Left ventricle myocardium inferior (tissue), 1 donor: ENCODE measurements around the gene INF2. TPM values are rescaled to one million over a fixed set of nuclear protein-coding genes. Genes with fewer than 3 reads are reported as not detected.

Source experiments
- DNase-seq: peaks from one replicate; pipeline ENCODE4 v3.0.0-alpha.2; 2020
- H3K27ac ChIP-seq: fragments of 200-600 bp; replicated peaks from 2 replicates; pipeline ENCODE4 v1.8.0; 2021
- H3K27me3 ChIP-seq: fragments of 200-600 bp; 2 replicates; pipeline ENCODE4 v1.8.0; 2021; ENCODE audit warnings: low read depth
- H3K36me3 ChIP-seq: fragments of 200-600 bp; 2 replicates; pipeline ENCODE4 v1.8.0; 2021
- H3K4me1 ChIP-seq: fragments of 200-600 bp; 2 replicates; pipeline ENCODE4 v1.8.0; 2021
- H3K4me3 ChIP-seq: fragments of 200-600 bp; 2 replicates; pipeline ENCODE4 v1.8.0; 2021; ENCODE audit warnings: mild to moderate bottlenecking, moderate library complexity
- H3K9me3 ChIP-seq: fragments of 200-600 bp; replicated peaks from 2 replicates; pipeline ENCODE4 v1.8.0; 2021
- CTCF ChIP-seq: fragments of 200-600 bp; IDR thresholded peaks from 2 replicates; pipeline ENCODE4 v1.8.0; 2021; ENCODE audit warnings: antibody characterized with exemption, mild to moderate bottlenecking, borderline replicate concordance
- intact Hi-C: fragments of 100-400 bp; cut with micrococcal nuclease; formaldehyde crosslinking; loops from one replicate; pipeline ENCODE4 v1.11.0; 2022
- total RNA-seq: library from RNA; stranded (reverse); fragmentation: NEBNext Ultra II Directional; extraction: Animal tissue kit (Norgen Biotek cat#: 25700); gene quantifications from one replicate; pipeline ENCODE4 v1.2.1, GENCODE V29; 2021
- donor health status: DM: no; HTN: yes; CAD: no; lungs with severe emphysema.

INF2 gene
- total RNA-seq, 1 donor from 2014 or later = 28.5 TPM

GRCh38 chr14:104743461-104744380, 54.3 kb downstream of the INF2 start:
- intact Hi-C loops = no loop called here
- peaks cover 6% of the 10 kb centered on the region for H3K4me1 ChIP-seq
- peaks cover 70% of the 10 kb centered on the region for H3K36me3 ChIP-seq
- DNase-seq = no peak
- H3K27ac ChIP-seq = no peak overlapping the region
- H3K9me3 ChIP-seq = no peaks in the 10 kb centered on the region
- H3K4me3 ChIP-seq = no peak overlapping the region
- no peaks in the 10 kb centered on the region for H3K27me3 ChIP-seq
- no peak for TF ChIP-seq CTCF

GRCh38 chr14:104744484-104744883, 55.1 kb downstream of the INF2 start:
- H3K4me1 ChIP-seq = peaks cover 14% of the 10 kb centered on the region
- intact Hi-C loops = no loop called here
- DNase-seq = no peak
- H3K4me3 ChIP-seq = no peak overlapping the region
- no peaks in the 10 kb centered on the region for H3K27me3 ChIP-seq
- H3K36me3 ChIP-seq = peaks cover 64% of the 10 kb centered on the region
- no peak overlapping the region for H3K27ac ChIP-seq
- TF ChIP-seq CTCF = no peak
- no peaks in the 10 kb centered on the region for H3K9me3 ChIP-seq

- Histone ChIP-seq H3K9me3 (no peaks in the 10 kb centered on the region), H3K4me3 (no peak overlapping the region), H3K27ac (no peak overlapping the region), H3K27me3 (no peaks in the 10 kb centered on the region), H3K4me1 (peaks cover 14% of the 10 kb centered on the region), H3K36me3 (peaks cover 55% of the 10 kb centered on the region)
- intact Hi-C loops = no loop called here
- DNase-seq = no peak
- no peak for TF ChIP-seq CTCF
Observed at GRCh38 chr14:104745431-104745830, 56.0 kb downstream of the INF2 start.

GRCh38 chr14:104746071-104746545, 56.7 kb downstream of the INF2 start:
- H3K36me3 ChIP-seq = peaks cover 49% of the 10 kb centered on the region
- no peak for TF ChIP-seq CTCF
- intact Hi-C loops = no loop called here
- peak overlapping the region; percentile 7 for H3K27ac ChIP-seq
- no peak overlapping the region for H3K4me3 ChIP-seq
- H3K4me1 ChIP-seq = peaks cover 14% of the 10 kb centered on the region
- no peaks in the 10 kb centered on the region for H3K27me3 ChIP-seq
- DNase-seq = no peak
- no peaks in the 10 kb centered on the region for H3K9me3 ChIP-seq

- no peaks in the 10 kb centered on the region for H3K27me3 ChIP-seq
- intact Hi-C loops = no loop called here
- no peak for TF ChIP-seq CTCF
- peaks cover 42% of the 10 kb centered on the region for H3K36me3 ChIP-seq
- H3K27ac ChIP-seq = peak overlapping the region; percentile 7
- DNase-seq = no peak
- H3K9me3 ChIP-seq = no peaks in the 10 kb centered on the region
- peaks cover 18% of the 10 kb centered on the region for H3K4me1 ChIP-seq
- no peak overlapping the region for H3K4me3 ChIP-seq
Observed at GRCh38 chr14:104746934-104747481, 57.6 kb downstream of the INF2 start.
